ENCODE data around the gene NDUFB3.
"Not testable (repeated sequence)": the region's sequence is repeated elsewhere in the genome, so short reads cannot be mapped to it uniquely, and the experiment has no call there.

Gene NDUFB3

GRCh38 chr2:201109186-201109585, 37.4 kb downstream of the NDUFB3 start:
- Mint-ChIP-seq H3K4me3 (no peak overlapping the region), H3K36me3 (ENCODE audit: low read depth) (peaks cover 18% of the 10 kb centered on the region), H3K27ac (no peak overlapping the region), H3K4me1 (ENCODE audit: low read depth) (peaks cover 13% of the 10 kb centered on the region), H3K9me3 (no peaks in the 10 kb centered on the region), H3K27me3 (no peaks in the 10 kb centered on the region)
- intact Hi-C loops (cut with micrococcal nuclease): no loop called here

- intact Hi-C loops (cut with micrococcal nuclease): no loop called here
- Mint-ChIP-seq H3K27ac (no peak overlapping the region), H3K4me3 (no peak overlapping the region), H3K36me3 (ENCODE audit: low read depth) (peaks cover 5% of the 10 kb centered on the region), H3K27me3 (no peaks in the 10 kb centered on the region), H3K9me3 (no peaks in the 10 kb centered on the region), H3K4me1 (ENCODE audit: low read depth) (peaks cover 27% of the 10 kb centered on the region)
Measured at GRCh38 chr2:201110615-201111014, 38.8 kb downstream of the NDUFB3 start.

GRCh38 chr2:201111096-201111495, 39.3 kb downstream of the NDUFB3 start:
- no peaks in the 10 kb centered on the region for H3K9me3 Mint-ChIP-seq
- H3K4me3 Mint-ChIP-seq: no peak overlapping the region
- intact Hi-C loops (cut with micrococcal nuclease): no loop called here
- peaks cover 6% of the 10 kb centered on the region for H3K36me3 Mint-ChIP-seq (ENCODE audit: low read depth)
- H3K27me3 Mint-ChIP-seq: no peaks in the 10 kb centered on the region
- no peak overlapping the region for H3K27ac Mint-ChIP-seq
- peaks cover 29% of the 10 kb centered on the region for H3K4me1 Mint-ChIP-seq (ENCODE audit: low read depth)

- Mint-ChIP-seq H3K27me3 (no peaks in the 10 kb centered on the region), H3K4me1 (ENCODE audit: low read depth) (peaks cover 34% of the 10 kb centered on the region), H3K27ac (peak overlapping the region; percentile 98), H3K4me3 (peak overlapping the region; percentile 99), H3K36me3 (ENCODE audit: low read depth) (peaks cover 36% of the 10 kb centered on the region), H3K9me3 (no peaks in the 10 kb centered on the region)
- intact Hi-C loops (cut with micrococcal nuclease): no loop called here
Measured at GRCh38 chr2:201114350-201114749, 42.5 kb downstream of the NDUFB3 start.

GRCh38 chr2:201114846-201115245, 43.0 kb downstream of the NDUFB3 start:
- H3K27ac Mint-ChIP-seq: peak overlapping the region; percentile 98
- H3K4me1 Mint-ChIP-seq (ENCODE audit: low read depth): peaks cover 34% of the 10 kb centered on the region
- H3K36me3 Mint-ChIP-seq (ENCODE audit: low read depth): peaks cover 41% of the 10 kb centered on the region
- H3K27me3 Mint-ChIP-seq: no peaks in the 10 kb centered on the region
- no peaks in the 10 kb centered on the region for H3K9me3 Mint-ChIP-seq
- peak overlapping the region; percentile 99 for H3K4me3 Mint-ChIP-seq
- intact Hi-C loops (cut with micrococcal nuclease): loop anchor here (5.0 kb wide), 2 partner anchors 43 to 62 kb away; partner anchors contain the start of genes HYCC2 and NDUFB3

GRCh38 chr2:201116115-201116958, 44.5 kb downstream of the NDUFB3 start, which contains the start of gene CFLAR:
Gene CFLAR (plus strand): TSS chr2:201116164. CDS start chr2:201129866, 13,702 bp downstream.
- peak within 1 kb of the TSS; percentile 99 for H3K4me3 Mint-ChIP-seq
- peaks cover 34% of the 10 kb centered on the region for H3K4me1 Mint-ChIP-seq (ENCODE audit: low read depth)
- H3K36me3 Mint-ChIP-seq (ENCODE audit: low read depth): peaks cover 51% of the 10 kb centered on the region
- H3K27me3 Mint-ChIP-seq: no peaks in the 10 kb centered on the region
- intact Hi-C loops (cut with micrococcal nuclease): loop anchor here (2.0 to 5.0 kb wide), 3 partner anchors 14 to 61 kb away; partner anchors contain the start of genes HYCC2 and NDUFB3
- peak within 1 kb of the TSS; percentile 98 for H3K27ac Mint-ChIP-seq
- H3K9me3 Mint-ChIP-seq: no peaks in the 10 kb centered on the region

GRCh38 chr2:201116959-201117734, 45.3 kb downstream of the NDUFB3 start:
- H3K27me3 Mint-ChIP-seq: no peaks in the 10 kb centered on the region
- peaks cover 39% of the 10 kb centered on the region for H3K4me1 Mint-ChIP-seq (ENCODE audit: low read depth)
- peak overlapping the region; percentile 98 for H3K27ac Mint-ChIP-seq
- H3K36me3 Mint-ChIP-seq (ENCODE audit: low read depth): peaks cover 55% of the 10 kb centered on the region
- intact Hi-C loops (cut with micrococcal nuclease): loop anchor here (1.0 to 5.0 kb wide), 4 partner anchors 14 to 60 kb away; partner anchors contain the start of genes HYCC2 and NDUFB3
- peak overlapping the region; percentile 99 for H3K4me3 Mint-ChIP-seq
- H3K9me3 Mint-ChIP-seq: no peaks in the 10 kb centered on the region

- H3K27me3 Mint-ChIP-seq, H3K9me3 Mint-ChIP-seq: not testable (repeated sequence)
- H3K36me3 Mint-ChIP-seq (ENCODE audit: low read depth): peaks cover 61% of the 10 kb centered on the region
- peak overlapping the region; percentile 98 for H3K27ac Mint-ChIP-seq
- peaks cover 44% of the 10 kb centered on the region for H3K4me1 Mint-ChIP-seq (ENCODE audit: low read depth)
- peak overlapping the region; percentile 99 for H3K4me3 Mint-ChIP-seq
- intact Hi-C loops (cut with micrococcal nuclease): loop anchor here (1.0 to 5.0 kb wide), 4 partner anchors 13 to 60 kb away; partner anchors contain the start of genes HYCC2 and NDUFB3
Measured at GRCh38 chr2:201117735-201118094, 45.9 kb downstream of the NDUFB3 start.

- H3K36me3 Mint-ChIP-seq (ENCODE audit: low read depth): peaks cover 67% of the 10 kb centered on the region
- no peaks in the 10 kb centered on the region for H3K9me3 Mint-ChIP-seq
- H3K4me3 Mint-ChIP-seq: peak overlapping the region; percentile 99
- peaks cover 43% of the 10 kb centered on the region for H3K4me1 Mint-ChIP-seq (ENCODE audit: low read depth)
- H3K27ac Mint-ChIP-seq: peak overlapping the region; percentile 98
- intact Hi-C loops (cut with micrococcal nuclease): loop anchor here (5.0 kb wide), 2 partner anchors 46 to 59 kb away; partner anchors contain the start of genes HYCC2 and NDUFB3
- H3K27me3 Mint-ChIP-seq: no peaks in the 10 kb centered on the region
Measured at GRCh38 chr2:201118121-201118960, 46.5 kb downstream of the NDUFB3 start.

- intact Hi-C loops (cut with micrococcal nuclease): loop anchor here (5.0 kb wide), 2 partner anchors 47 to 58 kb away; partner anchors contain the start of genes HYCC2 and NDUFB3
- Mint-ChIP-seq H3K4me3 (peak overlapping the region; percentile 99), H3K9me3 (no peaks in the 10 kb centered on the region), H3K27me3 (no peaks in the 10 kb centered on the region), H3K36me3 (ENCODE audit: low read depth) (peaks cover 76% of the 10 kb centered on the region), H3K4me1 (ENCODE audit: low read depth) (peaks cover 45% of the 10 kb centered on the region), H3K27ac (peak overlapping the region; percentile 98)
Measured at GRCh38 chr2:201118961-201119854, 47.4 kb downstream of the NDUFB3 start.

- Mint-ChIP-seq H3K36me3 (ENCODE audit: low read depth) (peaks cover 71% of the 10 kb centered on the region), H3K27ac (peak overlapping the region; percentile 7), H3K27me3 (no peaks in the 10 kb centered on the region), H3K9me3 (no peaks in the 10 kb centered on the region), H3K4me1 (ENCODE audit: low read depth) (peaks cover 54% of the 10 kb centered on the region), H3K4me3 (peak overlapping the region; percentile 60)
- intact Hi-C loops (cut with micrococcal nuclease): no loop called here
Measured at GRCh38 chr2:201122276-201122675, 50.5 kb downstream of the NDUFB3 start.

GRCh38 chr2:201126308-201127151, 54.7 kb downstream of the NDUFB3 start:
- peaks cover 81% of the 10 kb centered on the region for H3K4me1 Mint-ChIP-seq (ENCODE audit: low read depth)
- peak overlapping the region; percentile 64 for H3K4me3 Mint-ChIP-seq
- intact Hi-C loops (cut with micrococcal nuclease): no loop called here
- H3K27me3 Mint-ChIP-seq: no peaks in the 10 kb centered on the region
- H3K9me3 Mint-ChIP-seq: no peaks in the 10 kb centered on the region
- H3K36me3 Mint-ChIP-seq (ENCODE audit: low read depth): peaks cover 57% of the 10 kb centered on the region
- H3K27ac Mint-ChIP-seq: peak overlapping the region; percentile 80
